IMR-90 (cell line): ENCODE measurements around the gene SNX1. TPM values are rescaled to one million over a fixed set of nuclear protein-coding genes. Genes with fewer than 3 reads are reported as not detected.

ENCODE experiments used
- ATAC-seq: fragments of 200-7000 bp; cut with Tn5 transposase; 2 replicates; pipeline ENCODE4 v1.9.1; 2020; ENCODE audit warnings: low read depth, mild to moderate bottlenecking, moderate library complexity
- BruUV-seq: library from RNA; stranded (reverse); fragments of 400-500 nt; replicated peaks from 2 replicates; lab custom pipeline; 2021; lab: Mats Ljungman, UMichigan
- CTCF ChIA-PET: fragments of 300-600 bp; formaldehyde crosslinking; extraction: SDS; loops from one replicate; lab custom pipeline; 2021; ENCODE audit warnings: antibody characterized with exemption; lab: Yijun Ruan, JAX
- POLR2A ChIA-PET: fragments of 300-600 bp; sonication (Branson Sonifier 250); formaldehyde crosslinking; loops from one replicate; lab custom pipeline; 2022; ENCODE audit warnings: antibody characterized with exemption; ENCODE audit not compliant: unreplicated experiment; lab: Charles Lee
- DNase-seq: peaks from one replicate; pipeline ENCODE4 v3.0.0; 2013
- H2AFZ ChIP-seq: replicated peaks from 2 replicates; pipeline ENCODE3; 2013; ENCODE audit warnings: low read length, mild to moderate bottlenecking; ENCODE audit not compliant: poor library complexity
- H2AK5ac ChIP-seq: 2 replicates; pipeline ENCODE4 v1.6.1; 2013; ENCODE audit warnings: low read depth, low read length, inconsistent platforms
- H2AK9ac ChIP-seq: replicated peaks from 2 replicates; pipeline ENCODE3; 2013; ENCODE audit warnings: mild to moderate bottlenecking, low read depth, low read length, moderate library complexity; ENCODE audit not compliant: poor library complexity
- H2BK120ac ChIP-seq: 2 replicates; pipeline ENCODE4 v1.6.1; 2013; ENCODE audit warnings: low read depth, low read length, inconsistent platforms
- H2BK15ac ChIP-seq: 3 replicates; pipeline ENCODE4 v1.6.1; 2013; ENCODE audit warnings: low read depth, low read length, inconsistent platforms
- H2BK20ac ChIP-seq: 2 replicates; pipeline ENCODE4 v1.6.1; 2013; ENCODE audit warnings: low read depth, mild to moderate bottlenecking, inconsistent platforms, low read length, moderate library complexity
- H2BK5ac ChIP-seq: 2 replicates; pipeline ENCODE4 v1.6.1; 2013; ENCODE audit warnings: mild to moderate bottlenecking, low read depth, low read length, inconsistent platforms; ENCODE audit not compliant: poor library complexity, severe bottlenecking
- H3K14ac ChIP-seq: replicated peaks from 2 replicates; pipeline ENCODE4 v1.6.1; 2013; ENCODE audit warnings: low read depth, low read length, inconsistent platforms
- H3K18ac ChIP-seq: 2 replicates; pipeline ENCODE4 v1.6.1; 2013; ENCODE audit warnings: low read depth, low read length, control low read depth
- H3K23ac ChIP-seq: 2 replicates; pipeline ENCODE4 v1.6.1; 2013; ENCODE audit warnings: low read depth, low read length, inconsistent platforms
- H3K27ac ChIP-seq: 2 replicates; pipeline ENCODE4 v1.5.1; 2013; ENCODE audit warnings: mild to moderate bottlenecking, control low read depth, low read length; ENCODE audit not compliant: insufficient read depth
- H3K27me3 ChIP-seq: 2 replicates; pipeline ENCODE4 v1.6.1; 2013; ENCODE audit warnings: low read length; ENCODE audit not compliant: control insufficient read depth, insufficient read depth
- H3K36me3 ChIP-seq: 2 replicates; pipeline ENCODE4 v1.6.1; 2013; ENCODE audit warnings: low read length, mixed read lengths; ENCODE audit not compliant: control insufficient read depth, insufficient read depth
- H3K4ac ChIP-seq: 2 replicates; pipeline ENCODE4 v1.6.1; 2013; ENCODE audit warnings: low read depth, low read length, inconsistent platforms
- H3K4me1 ChIP-seq: 2 replicates; pipeline ENCODE4 v1.6.1; 2013; ENCODE audit warnings: low read length, mixed read lengths; ENCODE audit not compliant: control insufficient read depth, insufficient read depth
- H3K4me2 ChIP-seq: 2 replicates; pipeline ENCODE4 v1.6.1; 2013; ENCODE audit warnings: low read depth, mild to moderate bottlenecking, control low read depth, low read length, moderate library complexity
- H3K4me3 ChIP-seq: 2 replicates; pipeline ENCODE4 v1.5.1; 2013; ENCODE audit warnings: low read depth, mild to moderate bottlenecking, control low read depth, low read length, moderate library complexity; ENCODE audit not compliant: insufficient read depth
- H3K56ac ChIP-seq: 2 replicates; pipeline ENCODE4 v1.6.1; 2013; ENCODE audit warnings: low read length, inconsistent platforms; ENCODE audit not compliant: insufficient read depth; ENCODE audit errors: extremely low read depth
- H3K79me1 ChIP-seq, 2 experiments: 2 replicates each; pipeline ENCODE4 v1.6.1; 2013; ENCODE audit warnings: low read length in 2 of 2, inconsistent platforms in 1 of 2, low read depth in 1 of 2
- H3K9ac ChIP-seq: 2 replicates; pipeline ENCODE4 v1.6.1; 2013; ENCODE audit warnings: low read depth, low read length, control low read depth
- H3K9me1 ChIP-seq: 2 replicates; pipeline ENCODE4 v1.6.1; 2013; ENCODE audit warnings: low read length, inconsistent platforms; ENCODE audit not compliant: insufficient read depth
- H3K9me3 ChIP-seq: 2 replicates; pipeline ENCODE4 v1.6.1; 2013; ENCODE audit warnings: low read length; ENCODE audit not compliant: control insufficient read depth, insufficient read depth
- H4K20me1 ChIP-seq: 2 replicates; pipeline ENCODE4 v1.6.1; 2013; ENCODE audit warnings: low read length, inconsistent platforms; ENCODE audit not compliant: insufficient read depth
- H4K5ac ChIP-seq: 2 replicates; pipeline ENCODE4 v1.6.1; 2013; ENCODE audit warnings: mild to moderate bottlenecking, low read depth, low read length, control low read depth
- H4K8ac ChIP-seq, 2 experiments: 2 replicates each; pipeline ENCODE4 v1.6.1; 2013; ENCODE audit warnings: low read depth in 2 of 2, low read length in 2 of 2, control low read depth in 1 of 2, inconsistent platforms in 1 of 2
- H4K91ac ChIP-seq: 2 replicates; pipeline ENCODE4 v1.6.1; 2013; ENCODE audit warnings: low read depth, low read length, inconsistent platforms; ENCODE audit not compliant: insufficient read depth
- CEBPB ChIP-seq: IDR thresholded peaks from 2 replicates; pipeline ENCODE4 v1.6.1; 2012; ENCODE audit warnings: low read depth, low read length, improper control_type of control experiment
- FOS ChIP-seq: fragments of 150-350 bp; IDR thresholded peaks from 2 replicates; pipeline ENCODE4 v1.6.1; 2016; ENCODE audit warnings: low read depth, low read length
- MAZ ChIP-seq: IDR thresholded peaks from 2 replicates; pipeline ENCODE4 v1.6.1; 2012; ENCODE audit warnings: low read depth, mild to moderate bottlenecking, low read length, improper control_type of control experiment, moderate library complexity, borderline replicate concordance
- NFE2L2 ChIP-seq: fragments of 150-350 bp; IDR thresholded peaks from 2 replicates; pipeline ENCODE4 v1.6.1; 2016; ENCODE audit warnings: low read depth, mild to moderate bottlenecking, low read length
- RAD21 ChIP-seq: IDR thresholded peaks from 2 replicates; pipeline ENCODE4 v1.6.1; 2012; ENCODE audit warnings: low read length, improper control_type of control experiment
- RCOR1 ChIP-seq: IDR thresholded peaks from 2 replicates; pipeline ENCODE4 v1.6.1; 2012; ENCODE audit warnings: mild to moderate bottlenecking, low read length, improper control_type of control experiment; ENCODE audit not compliant: insufficient replicate concordance
- WGBS, 2 experiments: methylation state at CpG; one replicate each; pipeline versions ENCODE4 v1.1.5 to v1.1.7; 2013; ENCODE audit warnings: missing lambda C conversion rate in 2 of 2; ENCODE audit not compliant: insufficient read length in 1 of 2; ENCODE audit errors: extremely low coverage in 2 of 2; 5-methylcytosine and 5-hydroxymethylcytosine counted together
- dilution Hi-C: fragments of 300-500 bp; cut with HindIII; formaldehyde crosslinking; loops from one replicate; pipeline ENCODE4 v1.14.3; 2018; ENCODE audit warnings: low sequenced_read_pairs; ENCODE audit not compliant: unreplicated experiment
- in situ Hi-C: fragments of 300-500 bp; cut with MboI; formaldehyde crosslinking; loops from 3 replicates; pipeline ENCODE4 v1.14.3; 2019; ENCODE audit warnings: low sequenced_read_pairs, inconsistent platforms, mixed read lengths
- intact Hi-C: fragments of 100-400 bp; cut with micrococcal nuclease; formaldehyde crosslinking; loops from 2 replicates; pipeline ENCODE4 v1.10.0; 2022
- polyA plus RNA-seq, 3 experiments: library from polyadenylated mRNA; depleted of rRNA; stranded (reverse); fragments of >200 nt; gene quantifications; 2 replicates each; pipeline ENCODE4 v1.2.3, GENCODE V29; 2012; ENCODE audit warnings: low replicate concordance in 1 of 3
- total RNA-seq: library from RNA; depleted of rRNA; stranded (reverse); fragments of >200 nt; gene quantifications from 2 replicates; pipeline ENCODE4 v1.2.3, GENCODE V29; 2012
- TF ChIP-seq, protein P1 (sequence below): fragments of 150-350 bp; IDR thresholded peaks from 2 replicates; pipeline ENCODE4 v1.6.1; 2016; ENCODE audit warnings: low read depth, mild to moderate bottlenecking, low read length, moderate library complexity, borderline replicate concordance
- TF ChIP-seq, protein P2 (sequence below): fragments of 150-350 bp; IDR thresholded peaks from 2 replicates; pipeline ENCODE4 v1.6.1; 2017; ENCODE audit warnings: mild to moderate bottlenecking, antibody characterized with exemption, low read length, low read depth
- TF ChIP-seq, protein P3 (sequence below): conservative IDR thresholded peaks from 2 replicates; pipeline ENCODE4 v1.5.1; 2012; ENCODE audit warnings: mild to moderate bottlenecking, low read depth, low read length, improper control_type of control experiment

SNX1 gene
- total and polyA plus RNA-seq, 2 of the 4 experiments (the other 2 are of a cell fraction) = 35.3 to 72.3 TPM

DNA sequence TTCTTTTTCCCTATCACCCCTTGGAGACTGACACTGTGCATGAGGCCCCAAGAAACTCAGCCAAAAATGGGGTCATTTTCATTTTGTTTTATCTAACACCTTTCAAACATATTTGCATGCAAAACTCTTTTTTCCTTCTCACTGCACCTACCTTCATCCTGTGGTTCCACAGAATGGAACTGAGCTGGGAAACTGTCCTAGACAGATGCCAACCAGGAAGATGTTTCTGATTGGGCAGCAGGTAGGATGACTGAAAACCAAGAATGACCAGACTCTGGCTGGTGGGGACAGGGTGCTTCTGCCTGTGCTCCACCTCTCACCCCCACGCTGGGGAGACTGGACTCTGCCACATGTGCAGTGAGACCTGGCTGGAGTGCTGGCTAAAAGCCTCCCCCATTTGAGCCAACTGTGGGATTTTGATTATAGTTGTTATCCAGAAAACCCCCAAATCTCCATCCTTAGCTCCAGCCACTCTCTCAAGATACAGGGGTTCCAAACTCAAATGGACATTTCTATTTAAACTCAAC, 61.9 kb downstream of the SNX1 start:
- H3K4ac ChIP-seq = no peak overlapping the region
- intact Hi-C loops (no loop called here), in situ Hi-C loops (no loop called here), dilution Hi-C loops (no loop called here)
- no peak overlapping the region for H3K18ac ChIP-seq
- no peak overlapping the region for H3K4me2 ChIP-seq
- peaks cover 6% of the 10 kb centered on the region for H3K4me1 ChIP-seq
- H4K5ac ChIP-seq = no peak overlapping the region
- H3K4me3 ChIP-seq = no peak overlapping the region
- peaks cover 72% of the 10 kb centered on the region for H4K20me1 ChIP-seq
- no peak overlapping the region for H2AK9ac ChIP-seq
- no peak overlapping the region for H4K8ac ChIP-seq
- H3K23ac ChIP-seq = no peak overlapping the region; the same call in 1 of the 2 replicates
- H3K36me3 ChIP-seq = peaks cover 62% of the 10 kb centered on the region
- H2BK5ac ChIP-seq = no peak overlapping the region
- no peak overlapping the region for H3K14ac ChIP-seq
- CTCF ChIA-PET = no interaction called here
- H3K27ac ChIP-seq = no peak overlapping the region
- no peak overlapping the region for H2BK120ac ChIP-seq
- H2BK15ac ChIP-seq = no peak overlapping the region
- no peak overlapping the region for H2AK5ac ChIP-seq
- POLR2A ChIA-PET = no interaction called here
- no TSS peak for BruUV-seq
- DNase-seq (no peak), ATAC-seq (no peak)
- H3K9ac ChIP-seq = no peak overlapping the region
- H2BK20ac ChIP-seq = no peak overlapping the region
- no CpG with 5 or more reads among the region's 1 CpG for WGBS, 2 experiments
- no peak overlapping the region for H2AFZ ChIP-seq
- H3K79me1 ChIP-seq = peaks cover 27 to 42% of the 10 kb centered on the region in 2 experiments
- TF ChIP-seq FOS (no peak), CEBPB (no peak), NFE2L2 (no peak), MAZ (no peak), RCOR1 (no peak), RAD21 (no peak)
- TF ChIP-seq, protein P1, sequence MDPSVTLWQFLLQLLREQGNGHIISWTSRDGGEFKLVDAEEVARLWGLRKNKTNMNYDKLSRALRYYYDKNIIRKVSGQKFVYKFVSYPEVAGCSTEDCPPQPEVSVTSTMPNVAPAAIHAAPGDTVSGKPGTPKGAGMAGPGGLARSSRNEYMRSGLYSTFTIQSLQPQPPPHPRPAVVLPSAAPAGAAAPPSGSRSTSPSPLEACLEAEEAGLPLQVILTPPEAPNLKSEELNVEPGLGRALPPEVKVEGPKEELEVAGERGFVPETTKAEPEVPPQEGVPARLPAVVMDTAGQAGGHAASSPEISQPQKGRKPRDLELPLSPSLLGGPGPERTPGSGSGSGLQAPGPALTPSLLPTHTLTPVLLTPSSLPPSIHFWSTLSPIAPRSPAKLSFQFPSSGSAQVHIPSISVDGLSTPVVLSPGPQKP = no peak
- TF ChIP-seq, protein P2, sequence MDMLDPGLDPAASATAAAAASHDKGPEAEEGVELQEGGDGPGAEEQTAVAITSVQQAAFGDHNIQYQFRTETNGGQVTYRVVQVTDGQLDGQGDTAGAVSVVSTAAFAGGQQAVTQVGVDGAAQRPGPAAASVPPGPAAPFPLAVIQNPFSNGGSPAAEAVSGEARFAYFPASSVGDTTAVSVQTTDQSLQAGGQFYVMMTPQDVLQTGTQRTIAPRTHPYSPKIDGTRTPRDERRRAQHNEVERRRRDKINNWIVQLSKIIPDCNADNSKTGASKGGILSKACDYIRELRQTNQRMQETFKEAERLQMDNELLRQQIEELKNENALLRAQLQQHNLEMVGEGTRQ = no peak
- TF ChIP-seq, protein P3, sequence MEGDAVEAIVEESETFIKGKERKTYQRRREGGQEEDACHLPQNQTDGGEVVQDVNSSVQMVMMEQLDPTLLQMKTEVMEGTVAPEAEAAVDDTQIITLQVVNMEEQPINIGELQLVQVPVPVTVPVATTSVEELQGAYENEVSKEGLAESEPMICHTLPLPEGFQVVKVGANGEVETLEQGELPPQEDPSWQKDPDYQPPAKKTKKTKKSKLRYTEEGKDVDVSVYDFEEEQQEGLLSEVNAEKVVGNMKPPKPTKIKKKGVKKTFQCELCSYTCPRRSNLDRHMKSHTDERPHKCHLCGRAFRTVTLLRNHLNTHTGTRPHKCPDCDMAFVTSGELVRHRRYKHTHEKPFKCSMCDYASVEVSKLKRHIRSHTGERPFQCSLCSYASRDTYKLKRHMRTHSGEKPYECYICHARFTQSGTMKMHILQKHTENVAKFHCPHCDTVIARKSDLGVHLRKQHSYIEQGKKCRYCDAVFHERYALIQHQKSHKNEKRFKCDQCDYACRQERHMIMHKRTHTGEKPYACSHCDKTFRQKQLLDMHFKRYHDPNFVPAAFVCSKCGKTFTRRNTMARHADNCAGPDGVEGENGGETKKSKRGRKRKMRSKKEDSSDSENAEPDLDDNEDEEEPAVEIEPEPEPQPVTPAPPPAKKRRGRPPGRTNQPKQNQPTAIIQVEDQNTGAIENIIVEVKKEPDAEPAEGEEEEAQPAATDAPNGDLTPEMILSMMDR = no peak
- no peak overlapping the region for H3K56ac ChIP-seq
- peaks cover 12% of the 10 kb centered on the region for H3K9me1 ChIP-seq
- peaks cover 4% of the 10 kb centered on the region for H3K27me3 ChIP-seq
- no peaks in the 10 kb centered on the region for H3K9me3 ChIP-seq
- no peak overlapping the region for H4K91ac ChIP-seq
